GM19372 (cell line): ENCODE results near the gene SLFN5.
A peak's percentile ranks its signal among the peaks of the same experiment; 100 is the strongest.
"Not testable (repeated sequence)": the region's sequence is repeated elsewhere in the genome, so short reads cannot be mapped to it uniquely, and the experiment has no call there.

Source experiments
- ATAC-seq: cut with Tn5 transposase; IDR thresholded peaks from one replicate; pipeline ENCODE4 v1.9.1; 2021; ENCODE audit warnings: mild to moderate bottlenecking, low read depth, moderate library complexity; ENCODE audit not compliant: unreplicated experiment

SLFN5 gene

DNA sequence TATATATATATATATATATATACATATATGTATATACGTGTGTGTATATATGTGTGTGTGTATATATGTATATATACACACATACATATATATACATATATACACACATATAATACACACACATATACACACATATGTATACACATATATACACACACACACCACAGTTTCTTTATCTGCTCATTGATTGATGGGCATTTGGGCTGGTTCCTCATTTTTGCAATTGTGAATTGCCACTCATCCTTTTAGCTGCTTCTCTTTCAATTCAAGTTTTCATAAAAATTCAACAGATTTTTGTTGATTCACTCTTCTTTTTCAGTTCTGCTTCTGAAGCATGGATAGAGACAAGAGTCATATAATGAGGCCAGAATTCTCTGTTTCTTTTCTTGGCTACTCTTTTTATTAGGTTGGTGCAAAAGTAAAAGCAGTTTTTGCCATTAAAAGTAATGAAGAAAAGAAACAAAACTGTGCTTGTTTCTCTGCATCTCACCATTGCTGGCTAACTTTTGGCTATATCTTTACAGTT, 44.5 kb downstream of the SLFN5 start:
- no peak for ATAC-seq

DNA sequence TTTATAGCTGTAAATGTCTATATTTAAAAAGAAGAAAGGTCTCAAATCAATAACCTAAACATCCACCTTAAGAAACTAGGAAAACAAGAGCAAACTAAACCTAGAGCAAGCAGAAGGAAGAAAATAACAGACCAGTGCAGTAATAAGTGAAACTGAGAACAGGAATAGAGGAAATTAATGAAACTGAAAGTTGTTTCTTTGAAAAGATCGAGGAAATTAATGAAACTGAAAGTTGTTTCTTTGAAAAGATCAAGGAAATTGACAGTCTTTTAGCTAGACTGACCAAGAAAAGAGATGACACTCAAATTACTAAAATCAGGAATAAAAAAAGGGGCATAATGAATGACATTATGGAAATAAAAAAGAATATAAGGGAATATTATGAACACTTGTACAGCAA, 46.4 kb downstream of the SLFN5 start:
- no peak for ATAC-seq

GRCh38 chr17:35291802-35292201, 48.9 kb downstream of the SLFN5 start:
- ATAC-seq = no peak

DNA sequence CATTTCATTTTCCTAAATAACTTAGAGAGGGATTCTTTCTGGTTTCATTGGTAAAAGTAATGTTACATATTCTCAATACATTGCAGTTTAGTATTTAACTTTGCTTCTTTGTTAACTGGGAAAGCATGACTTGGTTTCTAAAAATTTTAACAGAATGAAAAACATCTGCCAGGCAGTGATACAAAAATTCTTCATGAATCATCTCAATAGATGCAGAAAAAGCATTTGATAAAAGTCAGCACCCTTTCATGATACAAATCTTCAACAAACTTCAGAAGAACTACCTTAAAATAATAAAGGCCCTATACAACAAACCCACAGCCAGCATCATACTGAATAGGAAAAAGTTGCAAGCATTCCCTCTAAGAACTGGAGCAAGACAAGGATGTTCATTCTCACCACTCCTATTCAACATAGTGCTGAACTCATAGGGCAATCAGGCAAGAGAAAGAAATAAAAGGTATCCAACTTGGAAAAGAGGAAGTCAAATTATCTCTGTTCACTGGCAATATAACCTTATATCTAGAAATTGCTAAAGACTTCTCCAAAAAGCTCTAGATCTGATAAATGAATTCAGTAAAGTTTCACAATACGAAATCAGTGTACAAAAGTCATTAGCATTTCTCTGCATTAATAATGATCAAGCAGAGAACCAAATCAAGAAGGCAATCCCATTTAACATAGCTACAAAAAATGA, 50.4 kb downstream of the SLFN5 start:
- ATAC-seq = no peak

DNA sequence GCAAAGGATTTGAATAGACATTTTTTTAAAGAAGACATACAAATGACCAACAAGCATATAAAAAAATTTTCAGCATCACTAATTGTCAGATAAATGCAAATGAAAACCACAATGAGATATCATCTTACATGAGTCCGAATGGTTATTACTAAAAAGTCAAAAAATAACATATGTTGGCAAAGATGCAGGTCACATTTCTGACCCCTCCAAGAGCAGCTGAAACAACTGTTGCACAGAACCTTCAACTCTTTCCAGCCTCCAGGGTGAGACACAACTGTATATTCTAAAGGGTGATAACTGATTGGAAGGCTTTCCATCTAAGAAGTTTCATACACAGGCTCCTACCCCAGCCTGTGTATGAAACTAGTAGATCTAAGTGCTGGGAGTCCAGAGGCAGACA, 51.9 kb downstream of the SLFN5 start:
- ATAC-seq = no peak

DNA sequence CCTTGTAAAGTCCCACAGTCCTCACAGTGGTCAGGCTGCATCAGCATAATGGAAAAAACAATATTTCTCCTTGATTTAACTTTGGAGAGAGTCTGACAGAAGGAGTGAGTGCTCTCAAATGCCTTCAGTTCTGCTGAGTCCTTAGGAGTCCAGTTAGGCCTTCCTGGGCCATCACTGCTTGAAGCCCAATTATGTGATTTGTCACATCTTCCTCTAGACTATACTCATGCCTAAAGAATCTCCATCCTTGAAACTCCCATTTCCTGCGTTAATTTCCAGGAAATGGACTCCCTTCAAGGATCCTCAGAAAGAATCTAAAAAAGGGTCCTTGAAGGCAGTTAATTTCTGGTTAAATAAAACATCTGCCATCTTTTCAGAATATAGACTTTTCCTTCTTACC, 52.8 kb downstream of the SLFN5 start:
- no peak for ATAC-seq

- ATAC-seq = no peak
Measured at GRCh38 chr17:35297666-35298065, 54.8 kb downstream of the SLFN5 start.

DNA sequence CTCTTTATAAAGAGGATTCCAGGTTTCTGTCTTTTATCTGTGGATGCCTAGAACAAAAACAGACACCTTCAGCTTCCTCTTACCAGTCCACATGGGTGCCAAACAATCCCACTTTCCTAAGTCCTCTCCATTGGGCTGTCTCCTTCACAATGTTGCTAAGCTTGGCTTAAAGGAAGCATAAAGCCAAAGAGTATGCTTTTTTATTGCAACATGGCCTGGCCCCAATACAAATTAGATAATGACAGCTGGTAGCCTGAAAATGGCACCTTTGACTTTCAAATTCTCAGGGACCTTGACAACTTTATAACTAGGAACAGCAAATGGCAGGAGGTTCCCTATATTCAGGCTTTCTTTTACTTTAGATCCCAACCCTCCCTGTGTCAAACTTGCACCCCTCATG, 55.8 kb downstream of the SLFN5 start:
- ATAC-seq = no peak

- no peak for ATAC-seq
Measured at GRCh38 chr17:35299135-35299534, 56.3 kb downstream of the SLFN5 start.

DNA sequence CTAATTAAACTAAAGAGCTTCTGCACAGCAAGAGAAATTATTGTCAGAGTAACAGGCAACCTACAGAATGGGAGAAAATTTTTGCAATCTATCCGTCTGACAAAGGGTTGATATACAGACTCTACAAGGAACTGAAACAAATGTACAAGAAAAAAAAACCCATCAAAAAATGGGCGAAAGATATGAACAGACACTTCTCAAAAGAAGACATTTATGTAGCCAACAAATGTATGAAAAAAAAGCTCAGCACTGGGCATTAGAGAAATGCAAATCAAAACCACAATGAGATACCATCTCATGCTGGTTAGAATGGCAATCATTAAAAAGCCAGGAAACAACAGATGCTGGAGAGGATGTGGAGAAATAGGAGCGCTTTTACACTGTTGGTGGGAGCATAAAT, 66.5 kb downstream of the SLFN5 start:
- ATAC-seq = not testable (repeated sequence)

- ATAC-seq = no peak
Measured at GRCh38 chr17:35312346-35312745, 69.5 kb downstream of the SLFN5 start.

DNA sequence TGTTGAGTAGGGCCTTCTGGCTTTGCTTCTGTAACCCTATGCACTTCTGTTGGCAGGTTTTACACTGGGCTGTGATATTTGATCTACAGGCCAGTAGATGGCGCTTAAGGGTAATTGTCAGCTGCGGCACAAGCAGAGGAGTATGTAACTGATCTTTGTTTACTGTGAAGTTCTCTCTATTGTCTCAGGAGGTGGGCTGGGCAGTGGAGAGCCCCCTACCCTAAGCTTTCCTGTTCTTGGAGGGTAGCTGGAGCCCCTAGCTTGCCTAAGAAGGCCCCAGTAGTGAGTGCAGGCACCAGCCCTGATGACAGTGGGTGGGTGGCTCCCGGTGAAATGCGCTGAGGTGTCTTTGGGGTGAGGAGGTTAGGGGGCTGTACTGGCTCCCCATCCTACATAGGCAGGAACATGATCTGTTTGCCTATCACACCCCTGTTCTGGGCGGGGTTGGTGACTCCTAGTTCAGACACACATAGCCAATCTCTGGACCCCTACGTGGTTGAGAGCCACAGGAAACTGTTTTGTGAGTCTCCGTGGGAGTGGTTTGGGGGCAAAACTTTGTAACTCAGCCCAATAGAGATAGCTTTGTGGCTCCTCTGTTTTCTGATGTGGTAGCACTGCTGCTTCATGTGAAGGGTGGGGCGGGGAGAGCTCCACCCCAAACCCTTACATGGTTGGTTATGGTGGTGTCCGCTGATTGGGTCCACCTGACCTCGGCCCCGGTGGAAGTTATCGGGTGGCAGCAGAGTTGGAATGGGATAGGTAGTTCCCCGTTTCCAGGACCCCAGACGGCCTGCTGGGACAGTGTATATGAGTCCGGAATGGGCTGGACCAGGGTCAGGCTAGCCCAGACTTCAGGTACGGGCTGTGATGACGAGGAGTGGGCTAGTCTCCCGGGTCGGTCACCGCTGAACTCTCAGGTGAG, 70.2 kb downstream of the SLFN5 start:
- peak; percentile 72 for ATAC-seq

DNA sequence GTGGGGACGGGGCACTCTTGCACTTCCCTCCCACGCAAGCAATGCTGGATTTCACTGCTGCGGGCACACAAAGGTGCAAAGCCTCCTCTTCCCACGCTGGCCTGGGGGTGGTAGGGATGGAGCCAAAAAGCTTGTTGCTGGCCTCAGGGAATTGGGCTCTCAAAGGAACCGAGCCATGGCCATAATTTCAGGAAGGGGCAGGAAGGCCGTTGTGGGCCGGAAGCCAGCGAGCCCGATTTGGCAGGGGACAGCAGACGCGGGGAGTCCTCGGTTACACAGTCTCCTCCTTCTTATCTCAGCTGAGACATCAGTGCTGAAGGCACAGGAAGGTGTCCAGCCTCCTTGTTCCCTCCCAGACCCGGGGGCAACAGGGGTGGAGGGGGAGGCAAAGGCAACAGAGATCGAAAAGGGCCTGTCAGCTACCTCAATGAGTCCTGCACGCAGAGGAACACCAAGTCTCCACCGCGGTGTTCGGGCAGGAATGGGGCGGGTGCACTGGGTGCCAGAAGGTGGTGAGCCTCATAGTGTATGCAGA, 71.1 kb downstream of the SLFN5 start:
- ATAC-seq = no peak

DNA sequence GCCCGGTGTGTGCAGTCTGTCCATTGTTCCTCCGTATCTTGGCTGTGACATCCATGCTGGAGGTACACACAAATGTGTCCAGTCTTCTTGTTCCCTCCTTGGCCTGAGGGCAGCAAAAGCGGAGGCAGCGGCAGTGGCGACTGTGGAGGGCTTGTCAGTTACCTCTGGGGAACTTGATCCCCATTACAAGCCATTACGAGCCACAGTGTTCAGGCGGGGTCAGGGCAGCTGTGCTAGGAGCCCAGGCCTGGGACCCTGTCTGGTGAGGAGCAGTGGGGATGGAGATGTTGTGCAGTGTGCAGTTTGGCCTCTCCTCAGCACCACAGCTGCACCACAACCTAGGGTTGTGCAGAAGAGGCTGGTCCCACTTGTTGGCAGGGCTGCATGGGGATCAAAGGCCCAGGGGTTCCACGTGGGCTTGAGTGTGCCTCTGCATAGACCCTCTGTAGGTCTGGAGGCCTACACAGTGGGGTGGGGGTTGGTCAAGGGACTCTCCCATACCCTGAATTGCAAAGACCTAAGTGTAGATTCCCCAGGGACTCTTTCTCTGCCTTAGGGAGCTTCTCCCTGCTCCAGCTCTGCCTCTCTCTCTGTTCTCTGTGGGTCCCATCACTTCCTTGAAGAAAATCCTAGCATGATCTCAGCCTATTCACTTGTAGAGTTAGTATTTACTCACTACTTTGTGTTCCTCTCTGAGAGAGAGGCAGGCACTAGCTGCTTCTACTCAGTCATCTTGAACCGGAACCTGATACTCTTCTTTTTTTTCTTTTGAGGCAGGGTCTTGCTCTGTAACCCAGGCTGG, 71.7 kb downstream of the SLFN5 start:
- ATAC-seq = no peak

DNA sequence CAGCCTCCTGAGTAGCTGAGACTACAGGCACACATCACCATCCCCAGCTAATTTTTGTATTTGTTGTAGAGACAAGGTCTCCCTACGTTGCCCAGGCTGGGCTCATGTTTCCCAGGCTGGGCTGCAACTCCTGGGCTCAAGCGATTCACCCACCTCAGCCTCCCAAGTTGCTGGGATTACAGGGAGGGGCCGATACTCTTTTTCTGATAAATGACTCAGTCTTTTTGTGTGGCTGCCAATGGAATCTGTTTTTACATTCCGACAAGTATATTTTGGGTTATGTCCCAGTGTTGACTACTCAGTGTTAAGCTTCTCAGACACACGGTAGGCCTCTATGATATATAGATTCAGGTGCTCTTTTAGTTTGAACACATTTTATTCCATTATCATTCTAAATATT, 72.4 kb downstream of the SLFN5 start:
- ATAC-seq = no peak

DNA sequence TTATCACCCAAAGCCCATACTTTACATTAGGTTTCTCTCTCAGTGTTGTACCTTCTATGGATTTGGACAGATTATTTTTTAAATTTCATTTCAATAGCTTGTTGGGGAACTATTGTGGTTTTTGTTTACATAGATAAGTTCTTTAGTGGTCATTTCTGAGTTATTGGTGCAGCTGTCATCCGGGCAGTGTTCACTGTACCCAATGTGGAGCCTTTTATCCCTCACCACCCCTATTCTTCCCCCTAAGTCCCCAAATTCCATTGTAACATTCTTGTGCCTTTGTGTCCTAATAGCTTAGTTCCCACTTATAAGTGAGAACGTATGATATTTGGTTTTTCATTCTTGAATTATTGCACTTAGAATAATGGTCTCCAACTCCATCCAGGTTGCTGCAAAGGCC, 73.1 kb downstream of the SLFN5 start:
- no peak for ATAC-seq

GRCh38 chr17:35322749-35323148, 79.9 kb downstream of the SLFN5 start:
- no peak for ATAC-seq
